NCI-H187 treated with DMSO at 0.1 percent for 48 hours (cell line): ENCODE results near the gene DRC1.
A peak's percentile ranks its signal among the peaks of the same experiment; 100 is the strongest.
"Not testable (repeated sequence)": the region's sequence is repeated elsewhere in the genome, so short reads cannot be mapped to it uniquely, and the experiment has no call there.

Experiments
- DNase-seq: peaks from one replicate; lab custom pipeline; 2025; lab: John Stamatoyannopoulos, UW

DRC1 gene

DNA sequence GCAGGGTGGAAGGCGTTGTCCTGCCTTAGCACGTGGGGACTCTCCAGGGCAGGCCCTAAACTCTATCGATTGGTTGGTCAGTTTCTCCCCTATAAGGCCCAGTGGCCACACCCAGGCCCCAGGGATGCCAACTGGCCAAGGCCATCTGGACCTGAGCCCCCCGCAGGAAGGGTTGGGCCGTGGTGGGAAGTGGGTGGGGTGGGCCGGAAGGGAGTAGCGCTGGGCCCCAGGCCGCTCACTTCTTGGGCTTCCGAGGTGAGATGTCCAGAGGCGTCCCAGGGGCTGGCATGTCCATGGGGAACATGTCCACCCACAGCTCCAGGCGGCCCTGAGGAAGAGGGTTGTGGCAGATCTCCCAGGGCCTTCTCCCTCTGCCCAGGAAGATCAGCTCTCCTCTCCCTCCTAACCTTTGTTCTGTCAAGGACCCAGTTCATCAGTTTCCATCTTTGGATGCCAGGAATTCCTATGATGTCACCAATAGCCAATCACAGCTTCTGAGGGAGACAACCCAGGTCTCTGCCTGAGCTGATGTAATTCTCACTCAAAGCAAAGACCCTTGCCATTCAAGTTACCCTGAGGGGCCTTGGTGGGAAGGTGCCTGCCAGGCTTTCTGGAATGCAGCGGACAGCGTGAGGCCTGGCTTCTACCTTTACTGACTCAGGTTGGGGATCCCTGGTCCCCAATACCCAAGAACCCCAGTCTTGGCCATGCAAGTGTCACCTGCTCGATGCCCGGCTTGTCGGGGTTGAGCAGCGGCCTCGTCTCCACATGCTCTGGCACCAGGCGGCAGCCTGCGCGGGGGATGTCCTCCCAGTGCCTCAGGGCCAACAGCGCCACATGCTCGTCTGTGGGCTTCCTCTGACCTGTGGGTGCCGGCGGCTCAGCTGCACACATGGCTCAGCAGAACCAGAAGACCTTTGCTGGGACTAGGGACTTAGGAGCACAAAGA, 61.8 kb downstream of the DRC1 start:
- DNase-seq, result no peak

DNA sequence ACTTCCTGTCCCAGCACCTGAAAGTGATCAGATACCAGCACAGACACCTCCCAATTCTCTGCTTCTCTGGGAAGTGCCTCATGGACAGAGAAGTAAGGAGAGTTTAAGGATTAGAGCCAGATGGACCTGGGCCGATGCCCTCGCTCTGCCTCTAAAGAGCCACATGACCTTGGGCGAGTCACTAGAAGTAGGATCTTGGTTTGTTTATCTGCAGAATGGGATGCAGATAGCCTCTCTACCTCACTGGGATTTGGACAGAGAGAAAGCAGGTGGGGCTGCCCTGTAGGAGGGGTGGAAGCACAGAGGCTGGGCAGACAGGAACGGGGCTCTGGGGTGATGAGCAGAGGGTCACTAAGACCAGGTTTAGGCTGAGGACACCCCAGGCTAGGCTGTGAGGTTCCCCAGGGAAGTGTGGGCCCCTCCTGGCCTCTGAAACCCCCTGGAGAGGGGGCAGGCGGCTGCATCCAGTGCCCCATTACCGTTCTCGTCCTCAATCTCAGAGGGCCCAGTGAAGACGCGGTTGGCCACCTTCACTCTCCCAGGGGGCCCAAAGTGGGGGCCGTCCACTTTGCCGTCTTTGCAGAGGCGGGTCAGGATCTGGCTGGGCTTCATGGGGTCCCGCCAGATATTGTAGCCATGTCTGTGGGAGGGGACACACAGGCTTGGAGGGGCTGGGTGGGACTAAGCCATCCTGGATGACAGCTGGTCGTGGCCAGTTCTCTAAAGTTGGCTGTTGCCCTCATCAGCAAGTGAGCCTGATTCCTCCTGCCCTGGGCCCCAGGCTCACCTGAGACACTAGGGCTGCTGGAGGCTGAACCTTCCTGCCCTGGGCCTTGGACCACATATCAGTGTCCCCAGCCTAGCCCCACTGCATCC, 62.9 kb downstream of the DRC1 start:
- no peak for DNase-seq

DNA sequence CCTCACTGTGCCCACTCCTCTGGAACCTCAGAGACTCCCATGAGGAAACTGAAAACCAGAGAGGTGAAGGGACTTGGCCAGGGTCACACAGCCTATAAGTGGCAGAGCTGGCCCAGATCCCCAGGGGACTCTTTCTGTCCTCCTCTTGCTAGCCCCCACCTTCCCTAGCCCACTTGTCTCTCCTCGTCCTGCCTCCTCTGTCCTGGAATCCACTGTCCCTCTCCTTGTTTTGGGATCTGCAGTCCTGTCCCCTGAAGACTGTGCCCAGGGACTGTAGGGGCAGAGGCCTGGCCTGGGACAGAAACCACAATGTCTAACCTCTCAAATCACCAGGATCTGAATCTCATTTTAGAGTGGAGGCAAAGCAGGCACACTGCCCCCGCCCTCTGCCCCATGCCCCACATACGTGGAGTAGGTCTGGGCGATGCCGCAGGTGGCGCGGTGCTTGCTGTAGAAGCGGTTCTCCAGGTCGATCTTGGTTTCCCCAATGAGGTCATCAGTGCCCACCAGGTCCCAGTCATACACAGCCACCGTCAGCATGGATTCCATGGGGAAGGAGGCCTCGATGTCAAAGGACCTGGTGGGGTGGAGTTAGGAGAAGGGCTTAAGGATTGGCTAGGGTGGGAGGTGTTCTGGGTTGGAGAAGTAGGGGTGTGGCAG, 63.7 kb downstream of the DRC1 start:
- DNase-seq, result no peak

DNA sequence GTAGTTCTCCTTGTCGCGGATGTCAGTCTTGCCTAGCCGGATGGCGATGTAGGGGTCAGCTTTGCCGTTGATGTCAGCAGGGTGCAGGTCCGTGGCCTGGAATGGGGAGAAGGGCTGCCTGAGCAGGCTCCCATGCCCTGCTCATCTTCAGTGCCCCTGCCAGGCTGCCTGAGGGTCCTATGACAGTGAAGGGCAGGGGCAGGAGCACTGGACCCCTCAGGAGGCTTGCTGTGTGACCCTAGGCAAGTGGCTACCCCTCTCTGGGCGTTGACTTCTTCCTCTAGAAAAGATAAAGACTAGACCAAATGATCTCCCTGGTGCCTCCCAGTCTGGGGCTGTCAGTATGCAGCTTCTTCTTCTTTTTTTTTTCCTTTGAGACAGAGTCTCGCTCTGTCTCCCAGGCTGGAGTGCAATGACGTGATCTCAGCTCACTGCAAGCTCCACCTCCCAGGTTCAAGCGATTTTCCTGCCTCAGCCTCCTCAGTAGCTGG, 64.3 kb downstream of the DRC1 start:
- DNase-seq, result no peak

DNA sequence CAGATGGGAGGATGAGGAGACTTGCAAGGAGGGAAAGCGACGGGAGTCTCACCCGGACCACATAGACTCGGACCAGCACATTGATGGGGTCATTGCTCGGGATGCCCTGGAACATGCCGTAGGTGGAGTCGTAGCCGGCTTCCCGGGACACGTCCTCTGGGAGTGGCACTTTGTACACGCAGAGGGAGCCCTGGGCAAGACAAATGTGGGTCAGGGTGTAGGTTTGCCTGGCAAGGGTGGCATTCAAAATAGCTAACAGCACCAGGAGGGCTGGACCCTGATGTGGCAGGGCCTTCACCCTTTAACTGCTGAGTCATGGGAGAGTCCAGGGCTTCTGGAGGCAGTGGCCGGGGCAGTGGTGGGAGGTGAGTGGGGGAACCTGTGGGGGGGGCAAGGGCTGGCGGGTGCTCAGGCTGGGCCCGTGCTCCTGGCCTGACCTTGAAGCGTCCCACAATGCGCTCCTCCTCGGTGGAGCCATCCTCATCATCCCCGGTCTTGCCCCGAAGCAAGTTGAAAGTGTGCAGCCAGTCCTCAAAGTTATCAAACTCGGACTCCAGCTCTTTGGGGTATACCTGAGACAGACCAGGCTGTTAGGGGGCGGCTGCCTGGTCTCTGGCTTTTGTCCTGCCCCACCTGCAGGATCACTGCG, 65.1 kb downstream of the DRC1 start:
- DNase-seq, result no peak

DNA sequence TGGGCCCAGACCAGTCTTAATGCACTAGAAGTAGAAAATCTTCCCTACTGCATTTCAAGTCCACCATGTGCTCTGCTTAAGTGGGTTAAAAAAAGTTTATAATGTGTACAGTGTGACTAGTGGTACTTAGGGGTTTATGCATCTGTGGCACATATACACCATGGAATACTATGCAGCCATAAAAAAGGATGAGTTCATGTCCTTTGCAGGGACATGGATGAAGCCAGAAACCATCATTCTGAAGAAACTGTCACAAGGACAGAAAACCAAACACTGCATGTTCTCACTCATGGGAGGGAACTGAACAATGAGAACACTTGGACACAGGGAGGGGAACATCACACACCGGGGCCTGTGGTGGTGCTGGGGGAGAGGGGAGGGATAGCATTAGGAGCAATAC, 66.8 kb downstream of the DRC1 start:
- DNase-seq, result not testable (repeated sequence)

DNA sequence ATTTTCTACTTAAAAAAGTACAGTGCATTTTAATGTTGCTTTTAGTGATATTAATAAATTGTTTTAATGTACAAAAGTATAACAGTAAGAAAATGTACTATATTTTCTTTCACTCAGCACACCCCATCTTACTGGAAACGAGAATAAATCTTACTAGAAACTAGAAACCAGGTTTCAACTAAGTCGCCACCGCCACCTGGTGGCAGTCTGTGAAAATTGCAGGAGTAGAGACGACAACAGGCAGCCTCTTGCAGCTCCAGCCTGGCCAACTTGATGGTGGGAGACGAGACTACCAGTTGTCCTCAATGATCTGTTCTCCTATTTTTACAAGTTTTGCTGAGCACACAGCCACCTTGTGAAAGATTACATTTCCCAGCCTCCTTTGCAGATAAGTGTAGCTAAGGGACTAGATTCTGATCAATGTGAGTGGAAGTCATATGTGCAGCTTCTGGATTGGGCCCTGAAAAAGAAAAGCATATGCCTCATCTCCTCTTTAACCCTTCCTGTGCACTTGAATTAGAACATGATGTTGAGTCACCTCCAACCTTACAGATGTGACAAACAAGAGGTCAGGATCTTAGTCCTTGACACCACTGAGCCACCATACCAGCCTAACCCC, 67.5 kb downstream of the DRC1 start:
- DNase-seq, result peak; percentile 60

DNA sequence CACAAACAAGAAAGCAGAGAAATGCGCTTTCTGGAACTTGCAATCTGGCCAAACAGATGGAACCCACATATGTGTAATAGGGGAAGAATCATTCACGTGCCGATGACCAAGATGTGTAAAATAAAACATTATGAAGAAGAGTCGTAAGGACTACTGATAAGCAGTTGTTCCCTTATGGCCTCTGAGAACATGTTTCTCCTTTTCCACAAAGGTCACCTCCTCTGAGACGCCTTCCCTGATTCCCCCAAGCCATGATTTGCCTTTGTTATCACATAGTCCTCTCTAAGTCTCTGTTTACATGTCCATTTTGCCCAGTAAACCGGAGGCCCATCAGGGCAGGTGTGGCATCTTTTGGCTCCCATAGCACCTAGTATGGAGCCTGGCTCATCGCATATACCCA, 68.2 kb downstream of the DRC1 start:
- DNase-seq, result no peak

DNA sequence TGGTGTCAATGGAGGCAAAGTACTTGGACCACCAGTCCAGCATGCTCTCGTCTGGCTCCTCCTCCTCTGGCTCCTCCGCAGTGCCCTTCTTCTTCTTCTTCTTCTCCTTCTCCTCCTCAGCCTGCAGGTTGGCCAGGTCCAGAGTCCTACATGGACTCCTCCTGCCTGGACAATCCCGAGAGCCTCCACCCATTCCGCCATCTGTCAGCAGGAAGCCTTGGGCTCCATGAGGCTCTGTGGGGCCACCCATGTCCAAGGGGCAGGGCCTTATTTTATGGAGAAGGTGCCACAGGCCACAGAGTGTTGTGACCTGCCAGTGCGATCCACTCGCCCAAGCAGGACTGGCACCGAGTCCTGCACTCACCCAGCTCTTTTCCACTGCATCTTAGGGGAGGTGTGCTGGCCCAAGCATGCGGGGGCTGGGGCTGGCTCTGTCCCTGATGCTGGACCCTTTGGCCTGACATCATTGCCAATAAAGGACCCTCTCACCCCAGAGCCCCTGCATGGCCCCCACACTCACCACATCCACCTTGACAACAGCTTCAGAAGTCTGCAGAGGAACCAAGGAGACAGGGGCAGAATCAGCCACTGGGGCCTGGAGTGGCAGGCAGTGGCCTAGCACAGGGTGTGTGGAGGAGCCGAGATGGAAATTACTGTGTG, 69.0 kb downstream of the DRC1 start:
- no peak for DNase-seq

DNA sequence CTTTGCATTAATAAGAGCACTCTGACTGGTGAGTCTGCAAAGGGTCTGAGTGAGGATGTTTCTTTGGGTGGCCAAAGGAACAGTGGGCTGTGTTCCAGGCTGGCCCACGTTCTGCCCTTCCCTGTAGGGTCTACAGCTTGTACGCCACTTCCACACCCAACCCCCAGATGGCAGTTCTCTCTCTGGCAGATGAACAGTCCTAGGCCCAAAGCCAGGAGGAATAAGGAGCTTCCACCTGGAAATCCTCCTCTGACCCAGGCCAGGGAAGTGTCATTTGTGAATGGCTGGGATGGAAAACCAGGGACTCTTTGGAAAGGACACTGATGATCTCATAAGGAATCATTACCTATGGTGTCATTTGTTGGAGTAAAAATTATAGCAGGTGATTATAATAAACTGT, 69.6 kb downstream of the DRC1 start:
- DNase-seq, result no peak

DNA sequence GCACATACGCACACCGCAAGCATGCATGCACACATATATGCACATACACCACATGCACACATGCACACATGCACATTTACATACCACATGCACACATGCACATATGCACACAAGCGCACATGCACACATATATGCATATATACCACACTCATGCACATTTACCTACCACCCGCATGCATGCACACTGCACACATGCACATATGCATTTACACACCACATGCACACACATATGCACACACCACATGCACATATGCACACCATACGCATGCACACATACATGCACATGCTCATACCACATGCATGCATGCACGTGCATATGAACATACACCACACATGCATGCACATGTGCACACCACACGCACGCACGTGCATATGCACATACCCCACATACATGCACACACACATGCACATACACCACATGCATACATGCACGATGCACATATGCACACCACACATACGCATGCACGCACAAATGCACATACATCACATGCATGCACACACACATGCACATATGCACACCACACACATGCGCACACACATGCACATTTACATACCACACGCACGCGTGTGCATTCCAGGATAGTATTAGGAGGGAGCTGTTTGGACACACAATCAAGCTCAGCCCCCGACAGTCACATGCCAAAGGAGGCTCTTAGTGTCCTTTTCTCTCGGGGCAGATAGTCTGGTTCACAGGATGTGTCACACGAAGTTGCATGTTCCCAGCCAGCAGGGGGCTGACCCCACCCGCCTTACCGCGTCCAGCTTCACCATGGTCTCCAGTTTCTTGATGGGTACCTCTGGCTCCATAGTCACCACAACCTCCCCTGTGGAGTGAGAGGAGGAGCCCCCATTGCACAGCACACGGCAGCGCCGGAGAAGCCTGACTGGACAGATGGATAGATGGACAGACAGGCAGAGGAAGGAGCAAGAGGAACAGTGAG, 70.3 kb downstream of the DRC1 start:
- DNase-seq, result no peak

DNA sequence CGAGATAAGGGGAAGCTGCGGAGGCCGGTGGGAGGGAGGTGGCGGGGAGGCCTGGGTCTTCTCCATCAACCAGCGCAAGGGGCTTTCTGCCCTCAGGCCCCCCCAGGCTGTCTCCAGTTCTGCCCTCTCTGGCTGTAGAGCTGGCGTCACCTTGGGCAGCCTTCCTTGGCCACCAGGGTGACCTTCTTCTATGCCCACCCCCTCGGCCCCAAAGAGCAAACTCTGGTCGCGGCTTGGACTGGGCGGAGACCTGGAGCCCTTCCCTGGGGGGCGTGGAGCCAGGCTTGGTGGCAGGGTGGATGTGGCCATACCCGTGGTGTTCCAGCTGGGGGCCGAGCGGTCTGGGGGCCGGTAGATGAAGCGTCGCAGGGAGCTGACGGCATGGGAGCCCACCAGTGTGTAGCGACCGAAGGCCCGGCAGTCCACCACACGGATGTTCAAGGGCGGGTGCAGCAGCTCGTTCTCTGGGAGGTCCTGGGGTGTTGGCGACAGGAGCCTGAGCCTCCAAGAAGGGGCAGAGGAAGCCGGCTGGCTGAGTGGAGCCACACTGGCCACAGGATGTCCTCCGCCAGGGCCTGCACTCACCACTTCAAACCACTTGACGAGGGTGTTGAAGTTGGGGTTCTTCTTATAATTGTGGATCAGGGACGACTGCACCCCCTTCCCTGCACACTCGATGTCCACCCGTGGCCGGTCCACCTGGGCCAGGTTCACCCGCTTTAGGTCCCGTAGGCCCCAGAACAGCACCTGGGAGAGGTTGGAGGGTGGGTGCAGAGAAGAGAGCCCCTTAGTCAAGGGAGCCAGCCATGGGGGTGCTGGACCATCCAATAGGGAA, 71.3 kb downstream of the DRC1 start:
- DNase-seq, result no peak

DNA sequence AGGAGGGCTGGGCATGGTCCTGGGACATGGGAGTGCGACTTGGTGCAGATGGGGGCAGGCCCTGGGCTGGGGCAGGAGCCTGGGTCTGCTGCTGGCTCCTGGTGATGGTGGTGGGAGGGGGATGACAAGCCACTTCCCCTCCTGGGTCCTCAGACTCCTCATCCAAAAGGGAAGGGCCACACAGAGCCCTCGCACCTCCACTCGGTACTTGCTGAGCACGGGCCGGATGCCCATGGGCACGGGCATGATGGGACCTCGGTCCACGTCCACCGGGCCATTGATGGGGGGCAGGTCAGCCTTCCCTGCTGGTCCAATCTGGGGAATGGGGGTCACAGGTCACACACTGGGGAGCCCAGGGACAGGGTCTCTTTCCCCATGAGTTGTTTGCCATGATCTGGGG, 72.1 kb downstream of the DRC1 start:
- DNase-seq, result no peak

DNA sequence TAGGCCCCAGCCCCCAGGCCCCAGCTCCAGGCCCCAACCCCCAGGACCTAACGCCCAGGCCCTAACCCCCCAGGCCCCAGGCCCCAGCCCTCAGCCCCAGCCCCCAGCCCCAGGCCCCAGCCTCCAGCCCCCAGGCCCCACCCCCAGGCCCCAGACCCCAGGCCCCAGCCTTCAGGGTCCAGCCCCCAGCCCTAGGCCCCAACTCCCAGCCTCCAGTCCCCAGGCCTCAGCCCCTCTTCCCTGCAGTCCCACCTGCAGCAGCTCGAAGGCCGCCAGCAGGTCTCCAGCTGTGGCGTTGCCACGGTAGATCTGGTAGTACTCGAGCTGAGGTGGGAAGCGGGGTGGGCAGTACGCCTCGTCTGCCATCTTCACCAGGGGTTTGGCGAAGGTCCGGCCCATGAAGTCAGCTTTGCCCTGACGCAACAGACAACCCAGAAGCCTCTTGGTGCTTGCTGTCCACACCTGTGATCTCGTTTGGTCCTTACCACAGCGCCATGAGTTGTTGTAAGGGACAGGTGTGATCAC, 72.6 kb downstream of the DRC1 start:
- no peak for DNase-seq

DNA sequence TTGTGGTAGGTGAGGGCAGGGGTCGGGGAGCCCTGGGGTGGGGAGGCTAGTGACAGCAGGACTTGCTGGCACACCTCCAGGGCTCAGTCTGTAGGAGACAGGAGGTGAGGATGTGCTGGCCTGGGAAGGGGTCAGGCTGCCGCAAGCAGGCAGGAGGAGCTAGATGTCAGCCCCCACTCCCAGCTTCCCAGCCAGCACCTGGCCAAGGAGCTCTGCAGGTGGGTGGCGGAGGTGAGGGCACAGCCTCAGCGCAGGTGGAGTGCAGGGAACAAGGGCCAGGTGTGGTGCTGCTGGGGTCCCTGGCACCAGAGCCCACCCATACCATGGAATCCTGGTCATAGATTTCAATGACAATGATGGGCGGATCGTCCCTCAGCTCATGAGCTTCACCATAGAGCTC, 73.3 kb downstream of the DRC1 start:
- DNase-seq, result no peak

DNA sequence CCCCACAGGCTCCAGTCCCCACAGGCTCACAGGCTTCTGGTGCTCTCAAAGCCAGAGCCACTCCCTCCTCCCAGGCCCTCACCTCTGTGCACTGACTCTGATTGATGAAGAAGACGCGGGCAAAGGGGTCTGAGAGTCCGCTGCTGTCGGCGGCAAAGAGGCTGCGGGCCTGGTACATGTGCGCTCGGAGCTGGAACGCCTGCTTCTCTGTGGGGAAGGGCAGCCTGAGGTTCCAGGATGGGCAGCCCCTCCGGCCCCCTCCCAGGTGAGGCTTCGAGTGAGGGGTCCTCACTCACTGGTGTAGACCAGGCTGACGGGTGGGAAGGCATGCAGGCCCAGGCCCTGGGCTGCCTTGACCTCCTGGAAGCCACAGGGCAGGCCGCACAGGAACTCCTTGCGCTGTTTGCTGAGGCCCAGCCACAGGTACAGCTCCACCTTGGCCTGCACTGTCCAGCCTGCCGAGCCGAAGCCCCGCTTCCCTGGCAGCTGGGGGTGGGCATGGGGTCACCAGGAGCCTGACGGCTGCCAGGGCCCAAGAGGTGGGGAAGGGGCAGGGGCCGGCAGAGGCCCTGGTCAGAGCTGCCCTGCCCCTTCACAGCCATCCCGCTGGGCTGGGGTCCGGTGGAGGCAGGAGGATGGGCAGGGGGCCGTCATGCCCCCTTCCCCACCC, 74.2 kb downstream of the DRC1 start:
- DNase-seq, result no peak

DNA sequence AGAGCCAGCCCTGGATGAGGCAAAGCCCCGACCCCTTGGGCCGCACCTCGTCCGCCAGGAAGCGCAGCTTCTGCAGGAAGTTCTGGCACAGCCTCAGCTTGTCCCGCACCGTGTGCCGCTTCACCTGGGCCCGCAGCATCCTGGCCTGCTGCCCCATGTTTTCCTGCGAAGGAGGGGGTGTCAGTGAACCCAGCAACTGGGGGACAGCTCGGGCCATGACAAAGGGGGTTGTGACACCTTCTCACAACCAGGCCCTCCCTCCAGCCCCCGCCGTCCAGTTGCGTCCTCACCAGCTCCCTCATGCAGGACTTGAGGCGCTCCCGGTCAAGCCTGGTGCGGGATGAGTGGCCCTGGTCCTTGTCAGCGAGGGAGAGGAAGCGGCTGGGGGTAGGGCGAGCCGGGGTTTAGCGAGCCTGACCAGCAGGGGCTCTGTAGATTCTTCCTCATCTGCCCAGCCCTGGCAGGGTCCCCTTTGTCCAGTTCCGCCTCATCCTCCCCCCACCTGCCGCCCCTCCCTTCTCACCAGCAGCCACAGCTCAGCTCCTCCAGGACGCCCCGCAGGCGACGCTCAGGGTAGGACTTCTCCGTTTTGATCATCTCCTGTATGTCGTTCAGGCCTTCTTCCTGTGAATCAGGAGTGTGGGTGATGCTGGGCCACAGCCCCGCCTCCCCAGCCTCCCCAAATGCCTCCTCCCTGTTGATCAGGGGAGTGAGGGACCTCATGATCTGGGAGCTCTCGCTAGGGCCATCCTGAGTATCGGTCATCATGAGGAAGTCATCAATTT, 75.6 kb downstream of the DRC1 start:
- DNase-seq, result no peak
